ENCODE results near the gene ZFP92. TPM values are rescaled to one million over a fixed set of nuclear protein-coding genes. Genes with fewer than 3 reads are reported as not detected.
"Not testable (repeated sequence)": the region's sequence is repeated elsewhere in the genome, so short reads cannot be mapped to it uniquely, and the experiment has no call there.

The ZFP92 gene
- total RNA-seq, 1 donor from 2014 or later = 0.27 TPM

GRCh38 chrX:153387987-153388721 lies 23.1 kb upstream of the ZFP92 start:
- Histone ChIP-seq H3K9me3 (ENCODE audit: insufficient read depth, low read depth, low read length) (no peaks in the 10 kb centered on the region), H3K27me3 (ENCODE audit: insufficient read depth, low read length) (no peaks in the 10 kb centered on the region), H3K36me3 (ENCODE audit: insufficient read depth, low read length) (no peaks in the 10 kb centered on the region), H3K9ac (ENCODE audit: low read length) (no peak overlapping the region), H3K79me2 (ENCODE audit: insufficient read depth, low read length) (no peaks in the 10 kb centered on the region), H4K20me1 (ENCODE audit: insufficient read depth, low read length) (no peaks in the 10 kb centered on the region), H3K4me2 (ENCODE audit: low read length) (no peak overlapping the region), H3K27ac (ENCODE audit: low read depth, low read length) (no peak overlapping the region), H3K4me3 (ENCODE audit: insufficient read depth, low read depth, low read length) (no peak overlapping the region), H3K4me1 (ENCODE audit: insufficient read depth, low read length) (no peaks in the 10 kb centered on the region), H2AFZ (ENCODE audit: low read depth, low read length) (no peak overlapping the region)
- TF ChIP-seq CTCF (IDR thresholded peaks at IDR 0.05; ENCODE audit: insufficient read depth, low read depth, low read length) (no peak), EZH2 (IDR thresholded peaks at IDR 0.05; ENCODE audit: insufficient read depth, low read length) (no peak)
- H3K9me3 Mint-ChIP-seq (ENCODE audit: unreplicated experiment) = no peaks in the 10 kb centered on the region
- DNase-seq (ENCODE audit: low read depth) = no peak
- no peak overlapping the region for H3K27ac Mint-ChIP-seq (ENCODE audit: unreplicated experiment)
- no peak for FAIRE-seq
- no peak overlapping the region for H3K4me3 Mint-ChIP-seq (ENCODE audit: unreplicated experiment)
- H3K27me3 Mint-ChIP-seq (ENCODE audit: low read depth, unreplicated experiment) = no peaks in the 10 kb centered on the region
- peaks cover 2% of the 10 kb centered on the region for H3K4me1 Mint-ChIP-seq (ENCODE audit: low read depth, unreplicated experiment)
- no peaks in the 10 kb centered on the region for H3K36me3 Mint-ChIP-seq (ENCODE audit: low read depth, unreplicated experiment)

DNA sequence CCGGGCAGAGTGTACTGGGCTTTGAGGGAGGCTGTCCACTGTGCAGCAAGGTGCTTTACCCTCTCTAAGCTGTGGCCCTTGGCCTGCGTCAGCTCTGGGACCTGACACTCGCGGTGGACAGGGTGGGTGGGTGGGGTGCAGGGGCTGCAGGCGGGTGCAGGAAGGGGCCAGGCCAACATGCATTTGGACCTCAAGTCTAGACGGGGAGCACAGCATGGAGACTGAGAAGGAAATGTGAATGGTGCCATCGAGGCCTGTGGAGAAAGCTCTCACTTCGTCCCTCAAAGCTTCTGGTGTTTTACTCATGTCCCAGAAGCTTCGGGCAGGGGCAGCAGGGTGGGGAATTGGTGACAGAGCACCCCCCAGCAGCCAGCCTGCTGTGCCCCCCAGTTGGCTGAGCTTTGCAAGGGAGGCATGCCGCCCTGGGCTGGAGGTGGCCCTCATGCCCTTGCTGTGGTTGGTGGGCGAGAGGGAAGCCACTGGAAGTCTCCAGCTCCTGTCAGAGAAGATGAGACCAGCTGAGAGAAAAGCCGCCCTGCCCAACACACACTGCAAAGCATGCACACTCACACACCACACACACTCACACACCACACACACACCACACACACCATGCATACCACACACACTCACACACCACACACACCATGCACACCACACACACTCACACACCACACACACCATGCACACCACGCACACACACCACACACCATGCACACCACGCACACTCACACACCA lies 22.4 kb upstream of the ZFP92 start:
- Histone ChIP-seq H3K79me2 (ENCODE audit: insufficient read depth, low read length) (no peaks in the 10 kb centered on the region), H3K27me3 (ENCODE audit: insufficient read depth, low read length) (no peaks in the 10 kb centered on the region), H3K27ac (ENCODE audit: low read depth, low read length) (no peak overlapping the region), H3K9me3 (ENCODE audit: insufficient read depth, low read depth, low read length) (no peaks in the 10 kb centered on the region), H3K36me3 (ENCODE audit: insufficient read depth, low read length) (no peaks in the 10 kb centered on the region), H3K9ac (ENCODE audit: low read length) (no peak overlapping the region), H3K4me1 (ENCODE audit: insufficient read depth, low read length) (no peaks in the 10 kb centered on the region), H3K4me3 (ENCODE audit: insufficient read depth, low read depth, low read length) (no peak overlapping the region), H4K20me1 (ENCODE audit: insufficient read depth, low read length) (no peaks in the 10 kb centered on the region), H2AFZ (ENCODE audit: low read depth, low read length) (no peak overlapping the region), H3K4me2 (ENCODE audit: low read length) (no peak overlapping the region)
- Mint-ChIP-seq H3K27ac (ENCODE audit: unreplicated experiment) (no peak overlapping the region), H3K4me1 (ENCODE audit: low read depth, unreplicated experiment) (peaks cover 2% of the 10 kb centered on the region), H3K4me3 (ENCODE audit: unreplicated experiment) (no peak overlapping the region), H3K9me3 (ENCODE audit: unreplicated experiment) (no peaks in the 10 kb centered on the region), H3K36me3 (ENCODE audit: low read depth, unreplicated experiment) (no peaks in the 10 kb centered on the region), H3K27me3 (ENCODE audit: low read depth, unreplicated experiment) (no peaks in the 10 kb centered on the region)
- DNase-seq (ENCODE audit: low read depth) (no peak), FAIRE-seq (no peak)
- no peak for TF ChIP-seq EZH2 (IDR thresholded peaks at IDR 0.05; ENCODE audit: insufficient read depth, low read length)
- TF ChIP-seq CTCF (IDR thresholded peaks at IDR 0.05; ENCODE audit: insufficient read depth, low read depth, low read length) = no peak

DNA sequence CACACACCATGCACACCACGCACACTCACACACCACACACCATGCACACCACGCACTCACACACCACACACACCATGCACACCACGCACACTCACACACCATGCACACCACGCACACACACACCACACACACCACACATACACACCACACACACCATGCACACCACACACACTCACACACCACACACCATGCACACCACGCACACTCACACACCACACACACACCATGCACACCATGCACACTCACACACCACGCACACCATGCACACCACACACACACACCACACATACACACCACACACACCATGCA lies 21.9 kb upstream of the ZFP92 start:
- H3K4me1 Mint-ChIP-seq (ENCODE audit: low read depth, unreplicated experiment); H3K9me3 Mint-ChIP-seq (ENCODE audit: unreplicated experiment); H3K9me3 ChIP-seq (ENCODE audit: insufficient read depth, low read depth, low read length); H3K79me2 ChIP-seq (ENCODE audit: insufficient read depth, low read length); H3K36me3 Mint-ChIP-seq (ENCODE audit: low read depth, unreplicated experiment); H3K27ac Mint-ChIP-seq (ENCODE audit: unreplicated experiment); H3K27me3 Mint-ChIP-seq (ENCODE audit: low read depth, unreplicated experiment); H3K4me2 ChIP-seq (ENCODE audit: low read length); H4K20me1 ChIP-seq (ENCODE audit: insufficient read depth, low read length); H3K4me3 Mint-ChIP-seq (ENCODE audit: unreplicated experiment); H3K27ac ChIP-seq (ENCODE audit: low read depth, low read length); H3K27me3 ChIP-seq (ENCODE audit: insufficient read depth, low read length); H3K9ac ChIP-seq (ENCODE audit: low read length); H3K4me3 ChIP-seq (ENCODE audit: insufficient read depth, low read depth, low read length); H2AFZ ChIP-seq (ENCODE audit: low read depth, low read length); DNase-seq (ENCODE audit: low read depth); H3K4me1 ChIP-seq (ENCODE audit: insufficient read depth, low read length); H3K36me3 ChIP-seq (ENCODE audit: insufficient read depth, low read length): not testable (repeated sequence)
- peak; percentile 95 for FAIRE-seq

All from astrocyte (in vitro differentiated cells and primary cell).